Liver (tissue), 9 donors: ENCODE measurements around the gene LRCH4. TPM values are rescaled to one million over a fixed set of nuclear protein-coding genes. Genes with fewer than 3 reads are reported as not detected.

Source experiments
- DNase-seq: peaks from one replicate; pipeline ENCODE4 v3.0.0-alpha.2; 2017; ENCODE audit warnings: low spot score
- H3K27ac ChIP-seq, 2 donors: one replicate each; pipeline ENCODE4 v1.7.0; 2013; ENCODE audit warnings: inconsistent platforms in 2 of 2, low read length in 2 of 2, control low read depth in 1 of 2, low read depth in 1 of 2, mild to moderate bottlenecking in 1 of 2
- H3K27me3 ChIP-seq, 4 donors: one replicate each; pipeline versions ENCODE4 v1.6.1 to v1.7.0; 2013; ENCODE audit warnings: low read length in 3 of 4, inconsistent platforms in 1 of 4, mild to moderate bottlenecking in 1 of 4, moderate library complexity in 1 of 4; ENCODE audit not compliant: control insufficient read depth in 4 of 4, insufficient read depth in 4 of 4
- H3K36me3 ChIP-seq, 4 donors: one replicate each; pipeline versions ENCODE4 v1.6.1 to v1.7.0; 2013; ENCODE audit warnings: low read length in 3 of 4, mild to moderate bottlenecking in 3 of 4, low read depth in 1 of 4, moderate library complexity in 1 of 4; ENCODE audit not compliant: control insufficient read depth in 4 of 4, insufficient read depth in 3 of 4
- H3K4me1 ChIP-seq, 4 donors: one replicate each; pipeline versions ENCODE4 v1.6.1 to v1.7.0; 2013; ENCODE audit warnings: low read length in 3 of 4, mild to moderate bottlenecking in 3 of 4, moderate library complexity in 1 of 4; ENCODE audit not compliant: control insufficient read depth in 4 of 4, insufficient read depth in 4 of 4
- H3K4me3 ChIP-seq, 3 donors: one replicate each; pipeline versions ENCODE4 v1.6.1 to v1.7.0; 2013; ENCODE audit warnings: low read length in 3 of 3, control low read depth in 1 of 3, low read depth in 1 of 3, mild to moderate bottlenecking in 1 of 3
- H3K9ac ChIP-seq, 2 donors: one replicate each; pipeline ENCODE4 v1.7.0; 2013; ENCODE audit warnings: low read length in 2 of 2, mild to moderate bottlenecking in 2 of 2, moderate library complexity in 2 of 2, control low read depth in 1 of 2, low read depth in 1 of 2
- H3K9me3 ChIP-seq, 4 donors: one replicate each; pipeline versions ENCODE4 v1.6.1 to v1.7.0; 2013; ENCODE audit warnings: low read length in 3 of 4; ENCODE audit not compliant: control insufficient read depth in 4 of 4
- CTCF ChIP-seq: fragments of 150-350 bp; IDR thresholded peaks from 2 replicates; pipeline ENCODE4 v1.5.1; 2017; ENCODE audit warnings: improper control_type of control experiment, low read depth, low read length; ENCODE audit not compliant: missing input control
- EGR1 ChIP-seq, 2 donors: IDR thresholded peaks; 2 replicates each; pipeline ENCODE4 v1.6.1; 2016 to 2018; ENCODE audit warnings: antibody characterized with exemption in 2 of 2, low read depth in 2 of 2
- FOXA1 ChIP-seq: IDR thresholded peaks from 2 replicates; pipeline ENCODE4 v1.6.1; 2016; ENCODE audit warnings: antibody characterized with exemption
- FOXA2 ChIP-seq: IDR thresholded peaks from 2 replicates; pipeline ENCODE4 v1.6.1; 2016; ENCODE audit warnings: antibody characterized with exemption
- GABPA ChIP-seq, 2 donors: IDR thresholded peaks in 1 of 2; conservative IDR thresholded peaks in 1 of 2; 2 replicates each; pipeline ENCODE4 v1.6.1; 2016; ENCODE audit warnings: antibody characterized with exemption in 2 of 2, mild to moderate bottlenecking in 1 of 2, moderate library complexity in 1 of 2
- HNF4A ChIP-seq, 2 donors: conservative IDR thresholded peaks; 2 replicates each; pipeline ENCODE4 v1.6.1; 2016; ENCODE audit warnings: antibody characterized with exemption in 2 of 2, mild to moderate bottlenecking in 2 of 2
- HNF4G ChIP-seq: IDR thresholded peaks from 2 replicates; pipeline ENCODE4 v1.6.1; 2016; ENCODE audit warnings: antibody characterized with exemption
- JUND ChIP-seq, 2 donors: IDR thresholded peaks; 2 replicates each; pipeline ENCODE4 v1.6.1; 2016; ENCODE audit warnings: antibody characterized with exemption in 2 of 2
- REST ChIP-seq: IDR thresholded peaks from 2 replicates; pipeline ENCODE4 v1.6.1; 2016; ENCODE audit warnings: antibody characterized with exemption, mild to moderate bottlenecking
- SP1 ChIP-seq: IDR thresholded peaks from 2 replicates; pipeline ENCODE4 v1.6.1; 2018; ENCODE audit warnings: antibody characterized with exemption, mild to moderate bottlenecking
- TAF1 ChIP-seq: conservative IDR thresholded peaks from 2 replicates; pipeline ENCODE4 v1.6.1; 2016; ENCODE audit warnings: antibody characterized with exemption, mild to moderate bottlenecking
- YY1 ChIP-seq: IDR thresholded peaks from 2 replicates; pipeline ENCODE4 v1.6.1; 2016; ENCODE audit warnings: antibody characterized with exemption, mild to moderate bottlenecking
- WGBS: extraction: QIAGEN DNeasy Blood & Tissue Kit; methylation state at CpG from one replicate; pipeline ENCODE4 v1.1.7; 2013; 5-methylcytosine and 5-hydroxymethylcytosine counted together
- polyA plus RNA-seq, 2 donors: library from polyadenylated mRNA; stranded (reverse) in 1 of 2; unstranded in 1 of 2; fragments of 200-250 nt in 1 of 2; fragments of >200 nt in 1 of 2; fragmentation: Nextera tagmentation in 1 of 2; extraction: Ambion mirVana in 1 of 2; gene quantifications; one replicate each; pipeline versions ENCODE4 v1.2.1 to v1.2.3, GENCODE V29; 2013 to 2015
- total RNA-seq, 2 donors: library from RNA; depleted of rRNA; stranded (reverse); fragments of >200 nt; gene quantifications; one replicate each; pipeline ENCODE4 v1.2.3, GENCODE V29; 2014
- TF ChIP-seq, protein P1 (sequence below): IDR thresholded peaks from 2 replicates; pipeline ENCODE4 v1.6.1; 2016; ENCODE audit warnings: antibody characterized with exemption
- TF ChIP-seq, protein P2 (sequence below): IDR thresholded peaks from 2 replicates; pipeline ENCODE4 v1.6.1; 2016; ENCODE audit warnings: antibody characterized with exemption
- TF ChIP-seq, protein P3 (sequence below): IDR thresholded peaks from 2 replicates; pipeline ENCODE4 v1.6.1; 2016; ENCODE audit warnings: antibody characterized with exemption
- donor health status: healthy.
- donor health status: healthy.
- donor health status: healthy.
- donor health status: healthy.
- donor health status: healthy.

LRCH4 gene
- total and polyA plus RNA-seq, 4 donors: 8.2 to 25.8 (median 13.0) TPM

- TF ChIP-seq, protein P1, sequence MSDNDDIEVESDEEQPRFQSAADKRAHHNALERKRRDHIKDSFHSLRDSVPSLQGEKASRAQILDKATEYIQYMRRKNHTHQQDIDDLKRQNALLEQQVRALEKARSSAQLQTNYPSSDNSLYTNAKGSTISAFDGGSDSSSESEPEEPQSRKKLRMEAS: no peak
- TF ChIP-seq HNF4A (conservative IDR thresholded peaks at IDR 0.05) (no peak), EGR1 (IDR thresholded peaks at IDR 0.05; ENCODE audit: low read depth in 2 of 2) (no peak), SP1 (no peak), HNF4G (no peak), REST (no peak), GABPA (IDR thresholded peaks at IDR 0.05 in 1 of 2, conservative IDR thresholded peaks at IDR 0.05 in 1 of 2) (no peak), FOXA2 (no peak), TAF1 (no peak), JUND (IDR thresholded peaks at IDR 0.05) (no peak), CTCF (no peak), FOXA1 (no peak), YY1 (no peak)
- TF ChIP-seq, protein P2, sequence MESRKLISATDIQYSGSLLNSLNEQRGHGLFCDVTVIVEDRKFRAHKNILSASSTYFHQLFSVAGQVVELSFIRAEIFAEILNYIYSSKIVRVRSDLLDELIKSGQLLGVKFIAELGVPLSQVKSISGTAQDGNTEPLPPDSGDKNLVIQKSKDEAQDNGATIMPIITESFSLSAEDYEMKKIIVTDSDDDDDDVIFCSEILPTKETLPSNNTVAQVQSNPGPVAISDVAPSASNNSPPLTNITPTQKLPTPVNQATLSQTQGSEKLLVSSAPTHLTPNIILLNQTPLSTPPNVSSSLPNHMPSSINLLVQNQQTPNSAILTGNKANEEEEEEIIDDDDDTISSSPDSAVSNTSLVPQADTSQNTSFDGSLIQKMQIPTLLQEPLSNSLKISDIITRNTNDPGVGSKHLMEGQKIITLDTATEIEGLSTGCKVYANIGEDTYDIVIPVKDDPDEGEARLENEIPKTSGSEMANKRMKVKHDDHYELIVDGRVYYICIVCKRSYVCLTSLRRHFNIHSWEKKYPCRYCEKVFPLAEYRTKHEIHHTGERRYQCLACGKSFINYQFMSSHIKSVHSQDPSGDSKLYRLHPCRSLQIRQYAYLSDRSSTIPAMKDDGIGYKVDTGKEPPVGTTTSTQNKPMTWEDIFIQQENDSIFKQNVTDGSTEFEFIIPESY: no peak
- TF ChIP-seq, protein P3, sequence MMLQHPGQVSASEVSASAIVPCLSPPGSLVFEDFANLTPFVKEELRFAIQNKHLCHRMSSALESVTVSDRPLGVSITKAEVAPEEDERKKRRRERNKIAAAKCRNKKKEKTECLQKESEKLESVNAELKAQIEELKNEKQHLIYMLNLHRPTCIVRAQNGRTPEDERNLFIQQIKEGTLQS: no peak
Measured at GRCh38 chr7:100584054-100584682, 1.8 kb downstream of the LRCH4 start.

More at GRCh38 chr7:100584054-100584682, 1.8 kb downstream of the LRCH4 start:
- Histone ChIP-seq H3K27ac (peak overlapping the region; percentile 97 to 98), H3K4me3 (peak overlapping the region in 2 of 3 donors; percentile 77 to 94), H3K4me1 (peaks cover 2 to 38% (median 23%) of the 10 kb centered on the region in 4 donors), H3K9me3 (no peaks in the 10 kb centered on the region), H3K36me3 (peaks cover 11 to 30% (median 16%) of the 10 kb centered on the region in 4 donors), H3K9ac (peak overlapping the region; percentile 21 to 63), H3K27me3 (no peaks in the 10 kb centered on the region)
- DNase-seq: no peak
- WGBS: 59% methylated on average over 15 of the region's 15 CpGs
